Measurements from ENCODE around the gene FLAD1. TPM values are rescaled to one million over a fixed set of nuclear protein-coding genes. Genes with fewer than 3 reads are reported as not detected.
"Not testable (repeated sequence)": the region's sequence is repeated elsewhere in the genome, so short reads cannot be mapped to it uniquely, and the experiment has no call there.

FLAD1 gene
- total and polyA plus RNA-seq, 9 donors, result 11.1 to 30.0 (median 18.9) TPM

- H3K27ac ChIP-seq, result no peak overlapping the region
- intact Hi-C loops (cut with DNase I), result no loop called here
- DNase-seq, result peak in 1 of 5 donors; percentile 17
- no peaks in the 10 kb centered on the region for H3K27me3 ChIP-seq
- no peaks in the 10 kb centered on the region for H3K4me1 ChIP-seq (ENCODE audit: insufficient read depth)
- no peaks in the 10 kb centered on the region for H3K36me3 ChIP-seq
- no peak overlapping the region for H3K4me3 ChIP-seq
- 51 to 70% (median 56%) methylated on average over 3 of the region's 3 CpGs for WGBS, 3 donors
- H3K9me3 ChIP-seq, result no peaks in the 10 kb centered on the region
- TF ChIP-seq CTCF (IDR thresholded peaks at IDR 0.05) (no peak), EP300 (IDR thresholded peaks at IDR 0.05) (no peak), POLR2A (IDR thresholded peaks at IDR 0.05) (no peak)
Observed at GRCh38 chr1:154994591-154994990, 11.4 kb downstream of the FLAD1 start.

GRCh38 chr1:154995301-154995983 lies 12.3 kb downstream of the FLAD1 start:
- intact Hi-C loops (cut with DNase I), result loop anchor here in 2 of 4 donors (5.0 kb wide), 1 partner anchor 33 kb away; the partner anchor contains the start of gene PYGO2 (in 2 of the 2)

GRCh38 chr1:154996966-154997701 lies 14.0 kb downstream of the FLAD1 start:
- DNase-seq, result peak in 1 of 5 donors; percentile 34
- Histone ChIP-seq H3K9me3 (no peaks in the 10 kb centered on the region), H3K27ac (no peak overlapping the region), H3K4me1 (ENCODE audit: insufficient read depth) (no peaks in the 10 kb centered on the region), H3K36me3 (no peaks in the 10 kb centered on the region), H3K27me3 (no peaks in the 10 kb centered on the region), H3K4me3 (no peak overlapping the region)
- intact Hi-C loops (cut with DNase I), result loop anchor here in 2 of 4 donors (5.0 kb wide), 1 partner anchor 35 kb away; the partner anchor contains the start of gene PYGO2 (in 2 of the 2)
- TF ChIP-seq EP300 (IDR thresholded peaks at IDR 0.05), result no peak
- 76 to 84% (median 83%) methylated on average over 15 of the region's 15 CpGs for WGBS, 3 donors

More at GRCh38 chr1:154995301-154995983, 12.3 kb downstream of the FLAD1 start:
- peak in 4 of 5 donors; percentile 63 to 80 (median 72) for DNase-seq
- not testable (repeated sequence) for H3K27me3 ChIP-seq; H3K4me1 ChIP-seq (ENCODE audit: insufficient read depth); H3K4me3 ChIP-seq; H3K9me3 ChIP-seq; H3K36me3 ChIP-seq; H3K27ac ChIP-seq
- WGBS, 3 donors, result 52 to 56% (median 56%) methylated on average over 13 of the region's 13 CpGs
- TF ChIP-seq CTCF (IDR thresholded peaks at IDR 0.05), result peak in 1 of 3 donors; percentile 20

- DNase-seq, result peak in 1 of 5 donors; percentile 31
- H3K27me3 ChIP-seq, result no peaks in the 10 kb centered on the region
- H3K27ac ChIP-seq, result peak overlapping the region in 1 of 2 donors; percentile 94
- H3K36me3 ChIP-seq, result no peaks in the 10 kb centered on the region
- H3K4me1 ChIP-seq (ENCODE audit: insufficient read depth), result no peaks in the 10 kb centered on the region
- intact Hi-C loops (cut with DNase I), result loop anchor here in 2 of 4 donors (5.0 kb wide), 1 partner anchor 36 kb away; the partner anchor contains the start of gene PYGO2 (in 2 of the 2)
- TF ChIP-seq EP300 (IDR thresholded peaks at IDR 0.05), result no peak
- no peak for TF ChIP-seq POLR2A (IDR thresholded peaks at IDR 0.05)
- TF ChIP-seq CTCF (IDR thresholded peaks at IDR 0.05), result no peak
- H3K4me3 ChIP-seq, result no peak overlapping the region
- H3K9me3 ChIP-seq, result no peaks in the 10 kb centered on the region
- 64 to 73% (median 69%) methylated on average over 16 of the region's 16 CpGs for WGBS, 3 donors
Observed at GRCh38 chr1:154998201-154998780, 15.1 kb downstream of the FLAD1 start.

Data from ovary (tissue), 9 donors.